ENCODE results near the gene TNNI3. TPM values are rescaled to one million over a fixed set of nuclear protein-coding genes. Genes with fewer than 3 reads are reported as not detected.

Gene TNNI3
- total RNA-seq (2014; rRNA removed; shearing (Covaris generic)) = 0.48 and 0.78 TPM in 2 replicates

- DNase-seq (ENCODE audit: low read depth) = no peak
Measured at GRCh38 chr19:55157064-55157908, at the start of gene TNNI3. Gene TNNI3, minus strand, starts transcription at chr19:55157732. Its CDS starts 143 bp downstream, at chr19:55157589.

DNA sequence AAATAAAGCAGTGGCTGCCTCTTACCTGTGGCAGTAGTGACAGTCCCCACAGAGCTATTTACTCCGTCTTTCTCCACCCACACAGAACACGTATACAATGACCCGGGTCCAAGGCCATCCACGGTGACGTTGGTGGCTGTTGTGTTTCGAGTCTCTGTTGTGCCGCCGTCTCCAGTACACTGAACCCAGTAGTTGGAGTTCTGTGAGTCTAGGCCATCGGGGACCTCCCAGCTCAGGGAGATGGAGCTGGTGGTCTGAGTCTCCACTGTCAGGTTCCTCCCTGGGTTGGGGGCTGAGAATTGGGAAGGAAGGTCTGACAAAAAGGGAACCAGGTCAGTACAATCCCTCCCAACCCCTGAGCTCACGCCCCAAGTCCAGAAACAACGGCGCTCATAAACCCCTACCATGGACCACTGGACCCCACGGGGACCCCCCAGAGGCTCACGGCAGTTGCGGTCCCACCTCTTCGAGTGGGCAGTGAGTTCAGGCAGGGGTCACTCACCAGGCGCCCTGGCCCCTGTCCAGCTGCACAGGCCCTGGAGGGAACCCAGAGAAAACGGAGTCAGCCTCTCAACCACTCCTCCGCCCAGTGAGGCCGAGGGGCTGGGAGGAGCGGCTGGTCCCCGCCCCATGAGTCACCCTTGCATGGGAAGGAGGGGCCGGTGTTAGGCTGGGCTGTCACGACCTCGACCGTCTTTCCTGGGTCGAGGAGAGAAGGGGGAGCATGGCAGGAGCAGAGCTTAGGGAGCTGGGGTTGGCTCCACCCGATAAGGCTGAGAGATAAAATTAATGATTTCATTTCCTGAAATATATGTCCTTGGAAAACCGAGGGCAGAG is 49.4 kb upstream of the TNNI3 start:
- peak; percentile 95 for DNase-seq (ENCODE audit: low read depth)

- peak; percentile 28 for DNase-seq (ENCODE audit: low read depth)
Measured at GRCh38 chr19:55202199-55202598, 44.7 kb upstream of the TNNI3 start.

- DNase-seq (ENCODE audit: low read depth) = no peak
Measured at GRCh38 chr19:55199620-55200204, 42.2 kb upstream of the TNNI3 start.

DNA sequence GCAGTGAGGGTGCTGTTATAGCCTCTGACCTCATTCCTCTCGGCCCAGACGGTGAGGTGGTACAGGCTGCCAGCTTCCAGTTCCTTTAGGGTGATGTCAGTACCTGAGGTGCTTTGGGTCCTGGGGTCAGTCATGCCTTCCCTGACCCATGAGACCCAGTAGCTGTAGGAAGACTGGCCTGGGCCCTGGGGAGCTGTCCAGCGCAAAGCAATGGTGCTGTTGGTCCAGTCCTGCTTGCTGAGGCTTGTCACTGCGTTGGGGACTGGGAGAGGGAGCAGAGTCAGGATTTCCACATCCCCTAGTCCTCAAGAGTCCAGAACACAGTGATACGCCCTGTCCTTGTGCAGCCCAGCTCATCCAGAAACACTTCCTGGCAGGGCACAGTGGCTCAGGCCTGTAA is 41.1 kb upstream of the TNNI3 start:
- DNase-seq (ENCODE audit: low read depth) = no peak

DNA sequence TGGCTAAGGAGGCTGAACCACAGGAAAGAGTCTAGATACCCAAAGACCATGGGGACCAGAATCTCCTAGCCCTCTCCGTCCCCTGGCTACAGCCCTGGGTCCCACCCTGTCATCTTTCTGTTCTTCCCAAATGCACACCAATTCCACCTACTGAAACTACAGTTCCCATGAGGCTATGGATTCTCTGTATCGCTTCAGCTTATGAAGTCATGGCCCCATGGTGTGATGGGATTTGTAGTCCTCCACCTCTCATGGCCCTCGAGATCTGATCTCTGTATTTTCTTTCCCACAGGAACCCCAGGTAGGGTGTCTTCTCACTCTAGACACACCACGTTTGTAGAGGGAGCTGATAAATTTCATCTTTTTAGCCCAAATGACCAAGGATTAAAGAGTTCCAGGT is 40.0 kb upstream of the TNNI3 start:
- DNase-seq (ENCODE audit: low read depth) = peak; percentile 28

GRCh38 chr19:55196803-55197202 is 39.3 kb upstream of the TNNI3 start:
- DNase-seq (ENCODE audit: low read depth) = peak; percentile 23

DNA sequence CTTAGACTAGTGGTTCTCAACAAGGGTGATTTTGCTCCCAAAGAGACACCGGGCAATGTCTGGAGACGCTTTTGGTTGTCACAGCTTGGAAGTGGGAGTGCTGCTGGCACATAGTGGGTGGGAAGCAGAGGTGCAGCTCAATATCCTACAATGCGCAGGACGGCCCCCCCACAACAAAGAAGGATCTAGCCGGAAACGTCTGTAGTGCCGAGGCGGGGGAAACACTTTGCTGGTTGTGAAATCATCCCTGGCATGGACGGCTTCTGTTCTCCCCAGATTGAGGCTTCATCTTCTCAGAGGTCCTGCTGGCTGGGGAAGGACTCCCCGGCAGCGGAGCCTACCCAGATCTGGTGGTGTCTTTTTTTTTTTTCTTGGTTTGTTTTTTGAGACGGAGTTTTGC is 35.9 kb upstream of the TNNI3 start:
- DNase-seq (ENCODE audit: low read depth) = no peak

DNA sequence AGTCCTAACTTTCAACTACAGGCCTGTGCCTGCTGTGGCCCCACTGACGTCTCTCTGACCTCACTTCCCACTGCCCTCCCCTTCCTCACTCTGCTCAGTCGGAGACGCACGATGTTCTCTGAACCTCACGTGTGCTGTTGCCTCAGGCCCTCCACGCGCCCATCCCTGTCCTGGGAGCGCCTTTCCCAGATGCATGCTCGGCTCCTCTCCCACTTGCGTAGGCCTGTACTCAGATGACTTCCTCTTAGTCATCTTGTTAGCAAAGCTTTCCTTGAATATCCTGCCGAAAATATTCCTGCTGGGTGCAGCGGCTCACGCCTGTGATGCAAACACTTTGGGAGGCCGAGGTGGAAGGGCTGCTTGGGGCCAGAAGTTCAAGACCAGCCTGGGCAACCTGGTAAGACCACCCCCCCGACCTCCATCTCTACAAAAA is 31.9 kb upstream of the TNNI3 start:
- DNase-seq (ENCODE audit: low read depth) = peak; percentile 99

- no peak for DNase-seq (ENCODE audit: low read depth)
Measured at GRCh38 chr19:55188625-55189024, 31.1 kb upstream of the TNNI3 start.

GRCh38 chr19:55186080-55186479 is 28.5 kb upstream of the TNNI3 start:
- DNase-seq (ENCODE audit: low read depth) = no peak

DNA sequence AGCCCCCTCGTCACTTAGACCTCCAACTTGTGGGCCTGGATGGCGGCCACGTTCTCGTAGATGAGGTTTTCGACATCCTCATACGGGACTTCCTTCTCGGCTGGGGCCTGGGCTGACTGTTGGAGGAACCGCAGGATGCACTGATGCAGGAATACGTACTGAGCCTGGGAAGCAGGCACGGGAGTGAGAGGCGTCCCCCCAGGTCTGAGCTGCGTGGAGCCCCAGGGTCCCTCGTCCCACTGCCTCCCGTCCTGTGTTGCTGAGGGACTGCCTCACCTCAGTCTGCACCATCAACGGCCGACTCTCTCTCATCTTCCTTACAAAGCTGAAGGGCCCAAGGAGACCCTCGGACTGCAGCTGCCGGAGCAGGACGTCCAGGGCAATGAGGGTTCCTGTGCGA is 24.2 kb upstream of the TNNI3 start:
- DNase-seq (ENCODE audit: low read depth) = no peak

- DNase-seq (ENCODE audit: low read depth) = peak; percentile 35
Measured at GRCh38 chr19:55179606-55180484, 22.3 kb upstream of the TNNI3 start, which contains the start of gene SYT5. Gene SYT5, minus strand, starts transcription at chr19:55180289. Its CDS starts 1,248 bp downstream, at chr19:55179041.

DNA sequence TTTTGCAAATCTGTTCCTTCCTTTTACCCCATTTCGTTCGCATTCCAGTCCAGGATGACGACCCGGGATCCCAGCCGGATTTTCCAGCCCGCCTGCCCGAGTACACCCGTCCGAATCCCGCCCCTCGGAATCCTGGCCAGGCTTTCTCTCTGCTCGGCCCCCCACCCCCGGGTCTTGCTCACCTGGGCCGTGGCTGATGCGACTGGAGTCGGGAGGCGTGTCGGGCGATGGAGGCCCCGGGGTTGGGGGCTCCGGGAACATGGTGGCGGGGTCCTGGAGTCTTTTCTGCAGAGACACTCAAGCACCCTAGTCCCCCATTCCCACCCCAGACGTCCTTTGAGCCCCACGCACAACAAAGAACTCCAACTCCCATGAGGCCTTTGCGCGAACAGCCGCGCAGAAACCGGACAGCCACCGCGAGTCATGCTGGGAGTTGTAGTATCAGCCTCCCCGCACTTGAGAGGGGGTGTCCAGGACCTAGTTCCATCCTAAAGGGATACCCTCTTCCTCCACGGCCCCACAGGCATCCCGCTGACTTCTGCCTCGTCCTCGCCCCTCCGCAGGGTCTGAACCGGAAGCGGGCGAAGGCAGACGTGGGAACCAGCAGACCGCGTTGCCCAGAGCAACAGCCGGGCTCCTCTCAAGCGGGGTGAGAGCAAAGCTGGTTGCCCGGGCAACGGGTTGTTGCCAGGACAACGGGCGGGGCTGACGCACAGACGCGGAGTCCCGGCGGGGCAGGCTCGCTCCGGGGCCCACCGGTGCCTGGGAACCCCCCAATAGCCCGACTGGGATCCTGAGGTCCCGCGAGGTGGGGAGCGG is 21.5 kb upstream of the TNNI3 start:
- peak; percentile 87 for DNase-seq (ENCODE audit: low read depth)

GRCh38 chr19:55176076-55176475 is 18.5 kb upstream of the TNNI3 start:
- DNase-seq (ENCODE audit: low read depth) = no peak

GRCh38 chr19:55175117-55175867 is 17.8 kb upstream of the TNNI3 start:
- no peak for DNase-seq (ENCODE audit: low read depth)

DNA sequence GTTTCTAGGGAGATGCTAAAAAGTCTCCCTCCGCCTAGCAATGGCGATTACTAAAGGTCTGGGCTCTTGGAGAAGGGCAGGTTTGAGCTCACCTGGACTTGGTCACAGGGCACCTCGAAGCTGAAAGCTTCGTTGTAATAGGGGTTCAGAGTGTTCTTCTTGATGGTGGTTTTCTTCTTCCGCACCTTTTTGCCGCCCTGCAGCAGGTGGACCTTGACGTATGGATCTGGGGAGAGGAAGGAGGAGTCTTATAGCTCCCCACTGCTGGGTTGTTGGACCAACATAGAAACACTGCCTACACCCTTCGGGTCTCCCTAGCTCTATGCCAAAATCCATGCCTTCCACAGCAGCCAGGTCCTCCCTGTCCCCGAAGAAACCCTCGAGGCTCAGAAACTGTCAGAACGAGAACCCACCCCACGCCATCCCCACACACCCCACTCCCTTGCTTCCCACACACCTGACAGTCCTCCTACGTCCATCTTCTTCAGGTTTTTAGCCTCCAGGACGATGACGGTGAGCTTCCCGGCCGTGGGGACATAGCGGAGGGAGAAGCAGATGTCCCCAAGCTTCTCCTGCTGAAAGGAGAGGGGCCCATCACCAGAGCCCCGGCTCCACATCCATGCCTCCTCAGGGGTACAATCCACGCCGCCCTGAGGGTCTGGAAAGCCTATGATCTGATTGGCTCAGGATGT is 17.0 kb upstream of the TNNI3 start:
- DNase-seq (ENCODE audit: low read depth) = no peak

GRCh38 chr19:55173714-55174409 is 16.3 kb upstream of the TNNI3 start:
- peak; percentile 89 for DNase-seq (ENCODE audit: low read depth)

Measured in RPMI7951 (cell line).